H1 (cell line): ENCODE results near the gene TPPP2. TPM values are rescaled to one million over a fixed set of nuclear protein-coding genes. Genes with fewer than 3 reads are reported as not detected.

Experiments used
- CTCF ChIA-PET: fragments of 300-600 bp; sonication (Branson Sonifier 250); formaldehyde crosslinking; loops from one replicate; lab custom pipeline; 2021; ENCODE audit not compliant: partially characterized antibody; lab: Charles Lee
- POLR2A ChIA-PET: fragments of 300-600 bp; sonication (Branson Sonifier 250); formaldehyde crosslinking; loops from one replicate; lab custom pipeline; 2021; ENCODE audit warnings: inconsistent platforms; ENCODE audit not compliant: partially characterized antibody; lab: Charles Lee
- DNase-seq, 2 experiments: peaks; one replicate each; pipeline versions ENCODE4 v3.0.0 to v3.0.0-alpha.2; 2010 to 2022; ENCODE audit warnings: low spot score in 2 of 2, low read depth in 1 of 2, mixed read lengths in 1 of 2
- FAIRE-seq: peaks from 2 replicates; lab custom pipeline; 2011; peaks lifted over from hg19 to GRCh38; lab: Jason Lieb, UNC
- H2AFZ ChIP-seq: 2 replicates; pipeline ENCODE4 v1.8.1; 2012; ENCODE audit warnings: low read length, inconsistent platforms
- H2AK5ac ChIP-seq: 2 replicates; pipeline ENCODE4 v1.6.1; 2013; ENCODE audit warnings: low read depth, low read length
- H2BK120ac ChIP-seq: replicated peaks from 2 replicates; pipeline ENCODE3; 2013; ENCODE audit warnings: low read depth, low read length, inconsistent platforms
- H2BK12ac ChIP-seq: 2 replicates; pipeline ENCODE4 v1.6.1; 2013; ENCODE audit warnings: low read depth, low read length
- H2BK15ac ChIP-seq: 2 replicates; pipeline ENCODE4 v1.6.1; 2013; ENCODE audit warnings: low read length
- H2BK20ac ChIP-seq: 2 replicates; pipeline ENCODE4 v1.6.1; 2013; ENCODE audit warnings: low read length
- H2BK5ac ChIP-seq: 2 replicates; pipeline ENCODE4 v1.6.1; 2013; ENCODE audit warnings: low read depth, low read length
- H3K14ac ChIP-seq: 2 replicates; pipeline ENCODE4 v1.6.1; 2013; ENCODE audit warnings: inconsistent platforms; ENCODE audit not compliant: insufficient read length
- H3K18ac ChIP-seq: 2 replicates; pipeline ENCODE4 v1.6.1; 2013; ENCODE audit warnings: low read length; ENCODE audit errors: extremely low read depth
- H3K23ac ChIP-seq: 2 replicates; pipeline ENCODE4 v1.6.1; 2013; ENCODE audit warnings: inconsistent platforms; ENCODE audit not compliant: insufficient read length
- H3K23me2 ChIP-seq: 2 replicates; pipeline ENCODE4 v1.6.1; 2013; ENCODE audit warnings: low read depth, low read length
- H3K27ac ChIP-seq: 2 replicates; pipeline ENCODE4 v1.6.1; 2011; ENCODE audit warnings: low read depth, low read length, inconsistent platforms
- H3K27me3 ChIP-seq, 4 experiments: replicated peaks in 1 of 4; 1 replicate in 1 of 4; 2 replicates in 3 of 4; pipeline versions ENCODE4 v1.6.1 to v1.8.1; 2011 to 2013; ENCODE audit warnings: low read length in 3 of 4, mild to moderate bottlenecking in 3 of 4, inconsistent platforms in 2 of 4, mixed read lengths in 2 of 4, moderate library complexity in 1 of 4; ENCODE audit not compliant: control insufficient read depth in 3 of 4, insufficient read depth in 3 of 4; ENCODE audit errors: extremely low read depth in 1 of 4
- H3K36me3 ChIP-seq, 4 experiments: 2 replicates each; pipeline versions ENCODE4 v1.6.1 to v1.8.1; 2011 to 2013; ENCODE audit warnings: mild to moderate bottlenecking in 4 of 4, low read length in 3 of 4, moderate library complexity in 2 of 4, control low read depth in 1 of 4, inconsistent platforms in 1 of 4; ENCODE audit not compliant: insufficient read depth in 4 of 4, control insufficient read depth in 2 of 4
- H3K4ac ChIP-seq: replicated peaks from 2 replicates; pipeline ENCODE3; 2013; ENCODE audit warnings: low read length, low read depth, mixed read lengths, inconsistent platforms; ENCODE audit not compliant: insufficient read length
- H3K4me1 ChIP-seq, 4 experiments: replicated peaks in 1 of 4; 1 replicate in 1 of 4; 2 replicates in 3 of 4; pipeline versions ENCODE4 v1.6.1 to v1.8.1; 2011 to 2013; ENCODE audit warnings: low read length in 3 of 4, inconsistent platforms in 2 of 4, mixed read lengths in 1 of 4; ENCODE audit not compliant: insufficient read depth in 4 of 4, control insufficient read depth in 3 of 4
- H3K4me2 ChIP-seq, 2 experiments: 2 replicates each; pipeline versions ENCODE4 v1.6.1 to v1.8.1; 2011 to 2013; ENCODE audit warnings: low read depth in 2 of 2, low read length in 2 of 2, control low read depth in 1 of 2, inconsistent platforms in 1 of 2, mild to moderate bottlenecking in 1 of 2; ENCODE audit not compliant: insufficient read depth in 1 of 2
- H3K4me3 ChIP-seq, 4 experiments: fragments of 200-600, 300-600 bp in 1 of 4; sonication (generic), shearing (Covaris generic), sonication (Bioruptor Twin) in 1 of 4; 2 replicates each; pipeline versions ENCODE4 v1.5.1 to v1.8.1; 2011 to 2016; ENCODE audit warnings: low read length in 4 of 4, low read depth in 3 of 4, control low read depth in 2 of 4, inconsistent platforms in 2 of 4, mild to moderate bottlenecking in 2 of 4, mixed read lengths in 1 of 4, moderate library complexity in 1 of 4; ENCODE audit not compliant: insufficient read depth in 2 of 4; ENCODE audit errors: extremely low read depth in 1 of 4
- H3K56ac ChIP-seq: replicated peaks from 2 replicates; pipeline ENCODE3; 2013; ENCODE audit warnings: low read depth, mild to moderate bottlenecking, mixed read lengths, low read length, inconsistent platforms; ENCODE audit not compliant: insufficient read length
- H3K79me1 ChIP-seq: 2 replicates; pipeline ENCODE4 v1.6.1; 2013; ENCODE audit warnings: low read depth, low read length, control low read depth
- H3K79me2 ChIP-seq, 2 experiments: 2 replicates each; pipeline versions ENCODE4 v1.6.1 to v1.8.1; 2012 to 2013; ENCODE audit warnings: low read length in 2 of 2, mild to moderate bottlenecking in 2 of 2, inconsistent platforms in 1 of 2; ENCODE audit not compliant: insufficient read depth in 2 of 2, control insufficient read depth in 1 of 2
- H3K9ac ChIP-seq, 4 experiments: replicated peaks in 1 of 4; 1 replicate in 1 of 4; 2 replicates in 3 of 4; pipeline versions ENCODE4 v1.6.1 to v1.8.1; 2011 to 2013; ENCODE audit warnings: low read depth in 3 of 4, low read length in 3 of 4, control low read depth in 2 of 4, mild to moderate bottlenecking in 2 of 4, moderate library complexity in 2 of 4, inconsistent platforms in 1 of 4; ENCODE audit errors: extremely low read depth in 1 of 4
- H3K9me3 ChIP-seq, 2 experiments: 2 replicates each; pipeline versions ENCODE4 v1.6.1 to v1.8.1; 2012 to 2013; ENCODE audit warnings: mild to moderate bottlenecking in 2 of 2, moderate library complexity in 2 of 2, control low read depth in 1 of 2, inconsistent platforms in 1 of 2, low read depth in 1 of 2, low read length in 1 of 2, mixed read lengths in 1 of 2; ENCODE audit not compliant: insufficient read depth in 2 of 2
- H4K20me1 ChIP-seq, 2 experiments: replicated peaks in 1 of 2; 2 replicates each; pipeline versions ENCODE3 to v1.8.1; 2011 to 2013; ENCODE audit warnings: inconsistent platforms in 2 of 2, low read length in 2 of 2, mild to moderate bottlenecking in 1 of 2; ENCODE audit not compliant: insufficient read depth in 2 of 2, control insufficient read depth in 1 of 2
- H4K5ac ChIP-seq: 2 replicates; pipeline ENCODE4 v1.6.1; 2013; ENCODE audit warnings: low read length, low read depth, mixed read lengths, inconsistent platforms; ENCODE audit not compliant: insufficient read length
- H4K8ac ChIP-seq: 2 replicates; pipeline ENCODE4 v1.8.0; 2013; ENCODE audit warnings: mild to moderate bottlenecking, moderate library complexity, low read length, inconsistent platforms; ENCODE audit not compliant: insufficient read depth; ENCODE audit errors: extremely low read depth
- H4K91ac ChIP-seq: replicated peaks from 2 replicates; pipeline ENCODE3; 2013; ENCODE audit warnings: low read length, mixed read lengths, inconsistent platforms; ENCODE audit not compliant: insufficient read length
- BCL11A ChIP-seq, 2 experiments: IDR thresholded peaks; one replicate each; pipeline ENCODE4 v1.6.1; 2011; ENCODE audit warnings: low read depth in 2 of 2, low read length in 2 of 2, mild to moderate bottlenecking in 2 of 2
- EGR1 ChIP-seq: IDR thresholded peaks from 2 replicates; pipeline ENCODE4 v1.6.1; 2011; ENCODE audit warnings: low read depth, low read length, borderline replicate concordance
- FOSL1 ChIP-seq: IDR thresholded peaks from 2 replicates; pipeline ENCODE4 v1.6.1; 2011; ENCODE audit warnings: mild to moderate bottlenecking, low read depth, low read length, moderate library complexity; ENCODE audit not compliant: insufficient read depth
- HDAC2 ChIP-seq, 2 experiments: fragments of 300-600 bp in 1 of 2; sonication (generic) in 1 of 2; IDR thresholded peaks; 2 replicates each; pipeline ENCODE4 v1.6.1; 2011 to 2012; ENCODE audit warnings: low read depth in 2 of 2, low read length in 2 of 2, mild to moderate bottlenecking in 2 of 2, moderate library complexity in 2 of 2, borderline replicate concordance in 1 of 2, inconsistent platforms in 1 of 2
- KDM5A ChIP-seq: fragments of 200-600 bp; IDR thresholded peaks from 2 replicates; pipeline ENCODE4 v1.7.1; 2012; ENCODE audit warnings: mild to moderate bottlenecking, low read length, inconsistent platforms, mixed read lengths
- POLR2AphosphoS5 ChIP-seq: IDR thresholded peaks from 2 replicates; pipeline ENCODE4 v1.6.1; 2011; ENCODE audit warnings: low read depth, low read length
- RXRA ChIP-seq: IDR thresholded peaks from 2 replicates; pipeline ENCODE4 v1.6.1; 2011; ENCODE audit warnings: low read depth, mild to moderate bottlenecking, low read length, moderate library complexity; ENCODE audit not compliant: insufficient read depth
- SP1 ChIP-seq: IDR thresholded peaks from 2 replicates; pipeline ENCODE4 v1.6.1; 2011; ENCODE audit warnings: low read depth, low read length
- TBP ChIP-seq: IDR thresholded peaks from 2 replicates; pipeline ENCODE4 v1.6.1; 2011; ENCODE audit warnings: low read depth, low read length, improper control_type of control experiment
- WGBS, 2 experiments: shearing (Covaris generic) in 1 of 2; methylation state at CpG; one replicate each; pipeline versions ENCODE4 v1.1.6 to v1.1.7; 2013 to 2015; ENCODE audit warnings: low lambda C conversion rate in 2 of 2, mixed read lengths in 2 of 2, inconsistent platforms in 1 of 2, low coverage in 1 of 2, missing lambda C conversion rate in 1 of 2; ENCODE audit not compliant: insufficient replicate concordance in 2 of 2, insufficient coverage in 1 of 2, insufficient read length in 1 of 2; ENCODE audit errors: extremely low coverage in 1 of 2, missing lambda C conversion rate in 1 of 2; 5-methylcytosine and 5-hydroxymethylcytosine counted together
- polyA plus RNA-seq, 7 experiments: library from polyadenylated mRNA; depleted of rRNA in 3 of 7; stranded (reverse) in 5 of 7; unstranded in 2 of 7; fragments of >200 nt in 5 of 7; fragments of 200-250 nt in 2 of 7; gene quantifications; 1 replicate in 5 of 7; 2 replicates in 1 of 7; 4 replicates in 1 of 7; pipeline versions ENCODE4 v1.2.1 to v1.2.3, GENCODE V29; 2011 to 2013; ENCODE audit warnings: missing spikeins in 2 of 7, mixed read lengths in 2 of 7
- total RNA-seq: library from RNA; stranded (reverse); fragmentation: NEBNext Ultra II Directional; extraction: Animal tissue kit (Norgen Biotek cat#: 25700); gene quantifications from 2 replicates; pipeline ENCODE4 v1.2.1, GENCODE V29; 2021

TPPP2 gene
- total and polyA plus RNA-seq, 2 of the 8 experiments (the other 6 are each of a cell fraction or from before 2014, with no cell fraction given), result not detected

DNA sequence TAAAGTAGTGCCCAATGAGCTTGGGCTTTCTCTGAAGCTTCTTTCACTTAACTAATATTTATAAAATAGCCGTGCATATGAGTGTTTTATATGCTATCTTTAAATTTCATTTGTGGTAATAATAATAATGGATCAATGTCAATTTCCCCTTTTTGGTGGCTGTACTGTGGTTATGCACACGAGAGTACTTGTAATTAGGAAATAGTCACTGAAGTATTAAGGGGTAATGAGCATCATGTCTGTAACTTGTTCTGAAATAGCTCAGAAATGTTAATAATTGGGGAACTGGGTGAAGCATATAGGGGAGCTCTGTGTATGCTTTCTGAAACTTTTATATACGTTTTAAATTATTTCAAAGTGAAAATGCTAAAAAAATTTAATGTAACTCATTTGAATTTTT lies 20.6 kb downstream of the TPPP2 start:
- Histone ChIP-seq H3K18ac (no peak overlapping the region), H3K23me2 (no peaks in the 10 kb centered on the region), H3K9ac (no peak overlapping the region), H3K27me3 (no peaks in the 10 kb centered on the region), H4K20me1 (no peaks in the 10 kb centered on the region), H2AFZ (no peak overlapping the region), H3K14ac (no peak overlapping the region), H2BK5ac (no peak overlapping the region), H3K4me1 (peaks cover 0 to 3% (median 0%) of the 10 kb centered on the region in 4 experiments; a peak in 1 of 7 replicates), H2BK15ac (no peak overlapping the region), H3K4me3 (no peak overlapping the region), H3K79me1 (no peaks in the 10 kb centered on the region), H3K4ac (no peak overlapping the region), H3K36me3 (no peaks in the 10 kb centered on the region), H2BK12ac (no peak overlapping the region), H4K5ac (no peak overlapping the region), H3K27ac (no peak overlapping the region), H2BK20ac (no peak overlapping the region), H3K4me2 (no peak overlapping the region), H3K79me2 (no peaks in the 10 kb centered on the region), H4K91ac (no peak overlapping the region), H2AK5ac (no peak overlapping the region), H3K23ac (no peak overlapping the region), H4K8ac (no peak overlapping the region), H3K56ac (no peak overlapping the region), H2BK120ac (no peak overlapping the region), H3K9me3 (no peaks in the 10 kb centered on the region)
- ChIA-PET POLR2A (no interaction called here), CTCF (interaction anchor here (1.2 to 2.4 kb wide), 5 partner anchors 10 to 42 kb away, joined by 4 to 10 read pairs (median 7); partner anchors contain the start of gene ARHGEF40)
- TF ChIP-seq TBP, result no peak
- no peak for TF ChIP-seq HDAC2 (IDR thresholded peaks at IDR 0.05; ENCODE audit: borderline replicate concordance in 1 of 2, low read depth in 2 of 2, low read length in 2 of 2)
- no peak for TF ChIP-seq FOSL1
- no peak for TF ChIP-seq RXRA
- TF ChIP-seq EGR1, result no peak
- no peak for TF ChIP-seq POLR2AphosphoS5
- TF ChIP-seq KDM5A, result no peak
- no peak for TF ChIP-seq SP1
- no peak for TF ChIP-seq BCL11A (IDR thresholded peaks at IDR 0.05; ENCODE audit: low read depth in 2 of 2, low read length in 2 of 2)
- no peak for FAIRE-seq
- DNase-seq, result no peak
- 83% methylated on average over 3 of the region's 3 CpGs; no CpG with 5 or more reads in 1 of the 2 experiments for WGBS, 2 experiments
